Astrocyte (in vitro differentiated cells and primary cell): ENCODE data around the gene RYR2. TPM values are rescaled to one million over a fixed set of nuclear protein-coding genes. Genes with fewer than 3 reads are reported as not detected.
"Not testable (repeated sequence)": the region's sequence is repeated elsewhere in the genome, so short reads cannot be mapped to it uniquely, and the experiment has no call there.

Experiments used
- DNase-seq: peaks from one replicate; pipeline ENCODE4 v3.0.0-alpha.2; 2010; ENCODE audit warnings: low read depth
- FAIRE-seq: peaks from 2 replicates; lab custom pipeline; 2011; peaks lifted over from hg19 to GRCh38; lab: Jason Lieb, UNC
- H2AFZ ChIP-seq: 2 replicates; pipeline ENCODE4 v1.6.0; 2012; ENCODE audit warnings: low read depth, low read length, inconsistent platforms
- H3K27ac ChIP-seq: 2 replicates; pipeline ENCODE4 v1.5.1; 2011; ENCODE audit warnings: low read depth, low read length, inconsistent platforms
- H3K27me3 ChIP-seq: 2 replicates; pipeline ENCODE4 v1.6.0; 2011; ENCODE audit warnings: low read length, inconsistent platforms; ENCODE audit not compliant: insufficient read depth
- H3K36me3 ChIP-seq: 2 replicates; pipeline ENCODE4 v1.5.1; 2011; ENCODE audit warnings: low read length, inconsistent platforms; ENCODE audit not compliant: insufficient read depth
- H3K4me1 ChIP-seq: 2 replicates; pipeline ENCODE4 v1.5.1; 2011; ENCODE audit warnings: low read length, inconsistent platforms; ENCODE audit not compliant: insufficient read depth
- H3K4me2 ChIP-seq: 2 replicates; pipeline ENCODE4 v1.6.0; 2012; ENCODE audit warnings: low read length, inconsistent platforms
- H3K4me3 ChIP-seq: 2 replicates; pipeline ENCODE4 v1.5.1; 2011; ENCODE audit warnings: low read depth, mild to moderate bottlenecking, low read length, inconsistent platforms; ENCODE audit not compliant: insufficient read depth
- H3K79me2 ChIP-seq: 2 replicates; pipeline ENCODE4 v1.6.0; 2012; ENCODE audit warnings: mild to moderate bottlenecking, low read length, inconsistent platforms; ENCODE audit not compliant: insufficient read depth
- H3K9ac ChIP-seq: 2 replicates; pipeline ENCODE4 v1.6.0; 2012; ENCODE audit warnings: mild to moderate bottlenecking, low read length, inconsistent platforms
- H3K9me3 ChIP-seq: 2 replicates; pipeline ENCODE4 v1.5.1; 2012; ENCODE audit warnings: low read depth, mild to moderate bottlenecking, low read length, inconsistent platforms; ENCODE audit not compliant: insufficient read depth
- H4K20me1 ChIP-seq: 2 replicates; pipeline ENCODE4 v1.6.0; 2012; ENCODE audit warnings: low read length, inconsistent platforms; ENCODE audit not compliant: insufficient read depth
- H3K27ac Mint-ChIP-seq: one replicate; pipeline ENCODE4 v1.8.0; 2021; ENCODE audit warnings: mild to moderate bottlenecking, mixed read lengths; ENCODE audit not compliant: unreplicated experiment
- H3K27me3 Mint-ChIP-seq: one replicate; pipeline ENCODE4 v1.8.0; 2021; ENCODE audit warnings: low read depth, mixed read lengths; ENCODE audit not compliant: unreplicated experiment
- H3K36me3 Mint-ChIP-seq: one replicate; pipeline ENCODE4 v1.8.0; 2021; ENCODE audit warnings: low read depth, mixed read lengths; ENCODE audit not compliant: unreplicated experiment
- H3K4me1 Mint-ChIP-seq: one replicate; pipeline ENCODE4 v1.8.0; 2021; ENCODE audit warnings: low read depth, mixed read lengths; ENCODE audit not compliant: unreplicated experiment
- H3K4me3 Mint-ChIP-seq: one replicate; pipeline ENCODE4 v1.8.0; 2021; ENCODE audit warnings: mild to moderate bottlenecking, moderate library complexity, mixed read lengths; ENCODE audit not compliant: unreplicated experiment
- H3K9me3 Mint-ChIP-seq: one replicate; pipeline ENCODE4 v1.8.0; 2021; ENCODE audit warnings: mild to moderate bottlenecking, mixed read lengths; ENCODE audit not compliant: unreplicated experiment
- EZH2 ChIP-seq: IDR thresholded peaks from 2 replicates; pipeline ENCODE4 v1.6.1; 2012; ENCODE audit warnings: mild to moderate bottlenecking, low read length, inconsistent platforms; ENCODE audit not compliant: insufficient read depth
- total RNA-seq: library from RNA; stranded (reverse); gene quantifications from 2 replicates; pipeline ENCODE4 v1.2.1, GENCODE V29; 2021
- TF ChIP-seq, protein P1 (sequence below): IDR thresholded peaks from 2 replicates; pipeline ENCODE4 v1.5.1; 2011; ENCODE audit warnings: low read depth, mild to moderate bottlenecking, inconsistent platforms, low read length, moderate library complexity; ENCODE audit not compliant: insufficient read depth

The RYR2 gene
- total RNA-seq, 1 donor from 2014 or later, result 0.30 TPM

DNA sequence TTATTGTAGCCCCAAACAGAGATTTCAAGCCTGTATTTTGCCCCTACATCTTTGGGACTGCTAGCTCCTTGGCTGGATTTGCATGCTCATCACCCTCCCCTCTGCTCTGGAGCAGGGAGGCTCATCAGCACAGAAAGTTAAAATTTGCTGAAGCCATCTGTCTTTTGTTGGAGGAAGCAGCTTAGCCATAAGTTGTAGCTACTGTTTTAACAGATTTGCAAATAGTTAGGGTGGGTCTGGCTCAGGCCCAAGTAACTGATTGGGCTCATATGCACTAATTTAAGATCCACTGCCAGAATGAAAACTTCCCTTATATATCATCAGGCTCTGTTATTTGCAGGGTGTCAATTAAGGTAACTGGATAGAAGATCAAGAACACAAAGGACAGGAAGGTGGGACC is 541.8 kb downstream of the RYR2 start:
- Histone ChIP-seq H3K27me3 (no peaks in the 10 kb centered on the region), H3K4me1 (no peaks in the 10 kb centered on the region), H3K9ac (no peak overlapping the region), H3K79me2 (no peaks in the 10 kb centered on the region), H3K4me2 (no peak overlapping the region), H3K9me3 (peaks cover 3% of the 10 kb centered on the region), H2AFZ (no peak overlapping the region), H4K20me1 (no peaks in the 10 kb centered on the region), H3K36me3 (no peaks in the 10 kb centered on the region), H3K27ac (no peak overlapping the region), H3K4me3 (no peak overlapping the region)
- no peaks in the 10 kb centered on the region for H3K36me3 Mint-ChIP-seq
- H3K4me1 Mint-ChIP-seq, result no peaks in the 10 kb centered on the region
- no peaks in the 10 kb centered on the region for H3K27me3 Mint-ChIP-seq
- peaks cover 6% of the 10 kb centered on the region for H3K9me3 Mint-ChIP-seq
- TF ChIP-seq EZH2, result no peak
- TF ChIP-seq, protein P1, sequence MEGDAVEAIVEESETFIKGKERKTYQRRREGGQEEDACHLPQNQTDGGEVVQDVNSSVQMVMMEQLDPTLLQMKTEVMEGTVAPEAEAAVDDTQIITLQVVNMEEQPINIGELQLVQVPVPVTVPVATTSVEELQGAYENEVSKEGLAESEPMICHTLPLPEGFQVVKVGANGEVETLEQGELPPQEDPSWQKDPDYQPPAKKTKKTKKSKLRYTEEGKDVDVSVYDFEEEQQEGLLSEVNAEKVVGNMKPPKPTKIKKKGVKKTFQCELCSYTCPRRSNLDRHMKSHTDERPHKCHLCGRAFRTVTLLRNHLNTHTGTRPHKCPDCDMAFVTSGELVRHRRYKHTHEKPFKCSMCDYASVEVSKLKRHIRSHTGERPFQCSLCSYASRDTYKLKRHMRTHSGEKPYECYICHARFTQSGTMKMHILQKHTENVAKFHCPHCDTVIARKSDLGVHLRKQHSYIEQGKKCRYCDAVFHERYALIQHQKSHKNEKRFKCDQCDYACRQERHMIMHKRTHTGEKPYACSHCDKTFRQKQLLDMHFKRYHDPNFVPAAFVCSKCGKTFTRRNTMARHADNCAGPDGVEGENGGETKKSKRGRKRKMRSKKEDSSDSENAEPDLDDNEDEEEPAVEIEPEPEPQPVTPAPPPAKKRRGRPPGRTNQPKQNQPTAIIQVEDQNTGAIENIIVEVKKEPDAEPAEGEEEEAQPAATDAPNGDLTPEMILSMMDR, result no peak
- no peak overlapping the region for H3K4me3 Mint-ChIP-seq
- FAIRE-seq (no peak), DNase-seq (no peak)
- H3K27ac Mint-ChIP-seq, result no peak overlapping the region

DNA sequence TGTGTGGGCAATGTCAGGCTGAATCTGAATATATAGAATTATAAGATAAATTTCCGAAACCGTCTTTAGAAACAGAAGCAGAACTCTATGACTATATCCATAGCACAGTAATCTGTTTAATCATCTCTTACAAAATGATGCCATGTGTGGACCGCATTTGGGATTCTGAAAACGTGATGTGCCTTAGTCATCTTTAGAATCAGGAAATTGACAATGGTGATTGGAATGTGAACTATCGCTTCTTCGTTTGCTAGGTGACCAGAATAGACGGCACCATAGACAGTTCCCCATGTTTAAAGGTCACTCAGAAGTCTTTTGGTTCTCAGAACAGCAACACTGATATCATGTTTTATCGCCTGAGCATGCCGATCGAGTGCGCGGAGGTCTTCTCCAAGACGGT is 548.4 kb downstream of the RYR2 start:
- DNase-seq, result no peak
- no peaks in the 10 kb centered on the region for H3K27me3 ChIP-seq
- no peaks in the 10 kb centered on the region for H3K4me1 ChIP-seq
- H3K4me2 ChIP-seq, result no peak overlapping the region
- no peak overlapping the region for H3K9ac ChIP-seq
- no peaks in the 10 kb centered on the region for H3K36me3 ChIP-seq
- H3K27ac ChIP-seq, result no peak overlapping the region
- H3K4me1 Mint-ChIP-seq, result peaks cover 3% of the 10 kb centered on the region
- no peak overlapping the region for H3K4me3 Mint-ChIP-seq
- H3K9me3 Mint-ChIP-seq, result no peaks in the 10 kb centered on the region
- no peak overlapping the region for H3K4me3 ChIP-seq
- FAIRE-seq, result no peak
- TF ChIP-seq, protein P1, result no peak
- H3K36me3 Mint-ChIP-seq, result no peaks in the 10 kb centered on the region
- H2AFZ ChIP-seq, result no peak overlapping the region
- no peaks in the 10 kb centered on the region for H3K9me3 ChIP-seq
- H3K27me3 Mint-ChIP-seq, result no peaks in the 10 kb centered on the region
- H4K20me1 ChIP-seq, result no peaks in the 10 kb centered on the region
- H3K79me2 ChIP-seq, result no peaks in the 10 kb centered on the region
- no peak overlapping the region for H3K27ac Mint-ChIP-seq

DNA sequence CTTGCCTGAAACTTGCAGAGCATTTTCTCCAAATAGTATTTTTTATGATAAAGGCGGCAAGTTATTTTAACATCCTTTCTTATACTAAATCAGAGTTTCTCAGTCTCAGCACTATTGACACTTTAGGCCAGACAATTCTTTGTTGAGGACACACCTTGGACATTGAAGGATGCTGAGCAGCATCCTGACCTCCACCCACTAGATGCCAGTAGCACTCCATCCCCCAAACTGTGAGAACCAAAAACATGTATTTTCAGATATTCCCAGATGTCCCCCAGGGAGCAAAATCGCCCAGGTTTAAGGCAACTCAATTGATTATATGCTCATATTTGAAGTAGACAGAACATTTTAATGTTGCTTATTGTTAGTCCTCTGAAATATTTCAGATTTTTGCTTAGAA is 549.4 kb downstream of the RYR2 start:
- Mint-ChIP-seq H3K27ac (no peak overlapping the region), H3K9me3 (peaks cover 4% of the 10 kb centered on the region), H3K4me1 (peaks cover 3% of the 10 kb centered on the region), H3K36me3 (no peaks in the 10 kb centered on the region), H3K4me3 (no peak overlapping the region), H3K27me3 (no peaks in the 10 kb centered on the region)
- Histone ChIP-seq H2AFZ (no peak overlapping the region), H3K27me3 (no peaks in the 10 kb centered on the region), H3K79me2 (no peaks in the 10 kb centered on the region), H3K9ac (no peak overlapping the region), H3K36me3 (no peaks in the 10 kb centered on the region), H3K27ac (no peak overlapping the region), H3K4me2 (no peak overlapping the region), H3K9me3 (no peaks in the 10 kb centered on the region), H3K4me3 (no peak overlapping the region), H3K4me1 (no peaks in the 10 kb centered on the region), H4K20me1 (no peaks in the 10 kb centered on the region)
- FAIRE-seq (no peak), DNase-seq (no peak)
- TF ChIP-seq, protein P1, result no peak
- no peak for TF ChIP-seq EZH2

DNA sequence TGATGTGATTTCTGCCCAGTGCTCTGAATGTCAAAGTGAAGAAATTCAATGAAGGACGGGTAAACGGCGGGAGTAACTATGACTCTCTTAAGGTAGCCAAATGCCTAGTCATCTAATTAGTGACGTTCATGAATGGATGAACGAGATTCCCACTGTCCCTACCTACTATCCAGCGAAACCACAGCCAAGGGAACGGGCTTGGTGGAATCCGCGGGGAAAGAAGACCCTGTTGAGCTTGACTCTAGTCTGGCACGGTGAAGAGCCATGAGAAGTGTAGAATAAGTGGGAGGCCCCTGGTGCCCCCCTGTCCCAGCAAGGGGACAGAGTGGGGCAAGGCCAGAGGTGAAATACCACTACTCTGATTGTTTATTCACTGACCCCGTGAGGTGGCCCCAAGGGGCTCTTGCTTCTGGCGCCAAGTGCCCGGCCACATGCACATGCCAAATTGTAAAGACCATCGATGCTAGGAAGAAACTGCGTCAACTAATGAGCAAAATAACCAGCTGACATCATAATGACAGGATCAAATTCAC is 561.1 kb downstream of the RYR2 start:
- H3K9me3 ChIP-seq, H3K9ac ChIP-seq, H3K36me3 Mint-ChIP-seq, H3K4me3 ChIP-seq, H3K27ac ChIP-seq, H2AFZ ChIP-seq, H3K4me3 Mint-ChIP-seq, H3K79me2 ChIP-seq, H3K27me3 ChIP-seq, H3K4me1 ChIP-seq, H4K20me1 ChIP-seq, H3K27me3 Mint-ChIP-seq, FAIRE-seq, H3K9me3 Mint-ChIP-seq, H3K4me2 ChIP-seq, H3K4me1 Mint-ChIP-seq, H3K27ac Mint-ChIP-seq, H3K36me3 ChIP-seq: not testable (repeated sequence)
- peak; percentile 14 for DNase-seq
